ENCODE data around the gene NRSN2.

- TF ChIP-seq CTCF (IDR thresholded peaks at IDR 0.05): no peak
- TF ChIP-seq, protein P1, sequence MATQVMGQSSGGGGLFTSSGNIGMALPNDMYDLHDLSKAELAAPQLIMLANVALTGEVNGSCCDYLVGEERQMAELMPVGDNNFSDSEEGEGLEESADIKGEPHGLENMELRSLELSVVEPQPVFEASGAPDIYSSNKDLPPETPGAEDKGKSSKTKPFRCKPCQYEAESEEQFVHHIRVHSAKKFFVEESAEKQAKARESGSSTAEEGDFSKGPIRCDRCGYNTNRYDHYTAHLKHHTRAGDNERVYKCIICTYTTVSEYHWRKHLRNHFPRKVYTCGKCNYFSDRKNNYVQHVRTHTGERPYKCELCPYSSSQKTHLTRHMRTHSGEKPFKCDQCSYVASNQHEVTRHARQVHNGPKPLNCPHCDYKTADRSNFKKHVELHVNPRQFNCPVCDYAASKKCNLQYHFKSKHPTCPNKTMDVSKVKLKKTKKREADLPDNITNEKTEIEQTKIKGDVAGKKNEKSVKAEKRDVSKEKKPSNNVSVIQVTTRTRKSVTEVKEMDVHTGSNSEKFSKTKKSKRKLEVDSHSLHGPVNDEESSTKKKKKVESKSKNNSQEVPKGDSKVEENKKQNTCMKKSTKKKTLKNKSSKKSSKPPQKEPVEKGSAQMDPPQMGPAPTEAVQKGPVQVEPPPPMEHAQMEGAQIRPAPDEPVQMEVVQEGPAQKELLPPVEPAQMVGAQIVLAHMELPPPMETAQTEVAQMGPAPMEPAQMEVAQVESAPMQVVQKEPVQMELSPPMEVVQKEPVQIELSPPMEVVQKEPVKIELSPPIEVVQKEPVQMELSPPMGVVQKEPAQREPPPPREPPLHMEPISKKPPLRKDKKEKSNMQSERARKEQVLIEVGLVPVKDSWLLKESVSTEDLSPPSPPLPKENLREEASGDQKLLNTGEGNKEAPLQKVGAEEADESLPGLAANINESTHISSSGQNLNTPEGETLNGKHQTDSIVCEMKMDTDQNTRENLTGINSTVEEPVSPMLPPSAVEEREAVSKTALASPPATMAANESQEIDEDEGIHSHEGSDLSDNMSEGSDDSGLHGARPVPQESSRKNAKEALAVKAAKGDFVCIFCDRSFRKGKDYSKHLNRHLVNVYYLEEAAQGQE (IDR thresholded peaks at IDR 0.05; ENCODE audit: insufficient read depth in 1 of 2, low read depth in 2 of 2, low read length in 1 of 2): no peak
Observed at GRCh38 chr20:378961-379336, 32.0 kb downstream of the NRSN2 start.
